DMS 273 (cell line): ENCODE data around the gene ATIC.

Source experiments
- DNase-seq: peaks from one replicate; lab custom pipeline; 2025; ENCODE audit not compliant: unreplicated experiment; lab: John Stamatoyannopoulos, UW

ATIC gene

GRCh38 chr2:215396595-215397313 is 84.9 kb downstream of the ATIC start:
- DNase-seq, result no peak

- DNase-seq, result no peak
Measured at GRCh38 chr2:215397632-215398341, 85.9 kb downstream of the ATIC start.

GRCh38 chr2:215399067-215399716 is 87.3 kb downstream of the ATIC start:
- no peak for DNase-seq
